GM21367 (cell line): ENCODE measurements around the gene SPRY4.
A peak's percentile ranks its signal among the peaks of the same experiment; 100 is the strongest.
"Not testable (repeated sequence)": the region's sequence is repeated elsewhere in the genome, so short reads cannot be mapped to it uniquely, and the experiment has no call there.

ENCODE experiments used
- ATAC-seq: cut with Tn5 transposase; IDR thresholded peaks from one replicate; pipeline ENCODE4 v1.9.1; 2021; ENCODE audit not compliant: unreplicated experiment

SPRY4 gene

GRCh38 chr5:142339781-142340180 is 15.0 kb upstream of the SPRY4 start:
- ATAC-seq = no peak

- ATAC-seq = no peak
Observed at GRCh38 chr5:142334538-142334937, 9.7 kb upstream of the SPRY4 start.

- ATAC-seq = not testable (repeated sequence)
Observed at GRCh38 chr5:142333749-142334148, 8.9 kb upstream of the SPRY4 start.

- no peak for ATAC-seq
Observed at GRCh38 chr5:142330444-142330843, 5.6 kb upstream of the SPRY4 start.

- no peak for ATAC-seq
Observed at GRCh38 chr5:142330026-142330425, 5.2 kb upstream of the SPRY4 start.

GRCh38 chr5:142327111-142327842 is 2.5 kb upstream of the SPRY4 start:
- no peak for ATAC-seq

- ATAC-seq = no peak
Observed at GRCh38 chr5:142326480-142326938, 1.7 kb upstream of the SPRY4 start.

- ATAC-seq = no peak
Observed at GRCh38 chr5:142325725-142326479, 1.1 kb upstream of the SPRY4 start.

GRCh38 chr5:142324136-142324870 is 518 bp downstream of the SPRY4 start:
- ATAC-seq = peak; percentile 47

- no peak for ATAC-seq
Observed at GRCh38 chr5:142323480-142324135, 1.2 kb downstream of the SPRY4 start.

GRCh38 chr5:142322747-142323479 is 1.9 kb downstream of the SPRY4 start:
- ATAC-seq = no peak

- ATAC-seq = no peak
Observed at GRCh38 chr5:142322403-142322746, 2.4 kb downstream of the SPRY4 start.

GRCh38 chr5:142320851-142321560 is 3.8 kb downstream of the SPRY4 start:
- no peak for ATAC-seq

GRCh38 chr5:142320430-142320738 is 4.4 kb downstream of the SPRY4 start:
- no peak for ATAC-seq

- no peak for ATAC-seq
Observed at GRCh38 chr5:142319560-142320429, 5.0 kb downstream of the SPRY4 start.

- no peak for ATAC-seq
Observed at GRCh38 chr5:142319105-142319504, 5.7 kb downstream of the SPRY4 start.

- ATAC-seq = no peak
Observed at GRCh38 chr5:142317753-142318152, 7.1 kb downstream of the SPRY4 start.

GRCh38 chr5:142317173-142317572 is 7.6 kb downstream of the SPRY4 start:
- no peak for ATAC-seq

GRCh38 chr5:142316681-142317080 is 8.1 kb downstream of the SPRY4 start:
- no peak for ATAC-seq
